ENCODE data around the gene HAND2.

GRCh38 chr4:173482330-173482931, 47.6 kb downstream of the HAND2 start:
- TF ChIP-seq POLR2A (IDR thresholded peaks at IDR 0.05) (no peak), CTCF (IDR thresholded peaks at IDR 0.05) (no peak)

Data from body of pancreas (tissue), 4 donors.